SH-SY5Y (cell line): Measurements from ENCODE around the gene P2RX6.

Source experiments
- GATA2 ChIP-seq: IDR thresholded peaks from 2 replicates; pipeline ENCODE4 v1.6.1; 2011; ENCODE audit warnings: mild to moderate bottlenecking, low read depth, low read length
- GATA3 ChIP-seq: IDR thresholded peaks from 2 replicates; pipeline ENCODE4 v1.6.1; 2011; ENCODE audit warnings: low read depth, mild to moderate bottlenecking, low read length, moderate library complexity

P2RX6 gene

GRCh38 chr22:21012446-21013407, 2.2 kb upstream of the P2RX6 start:
- TF ChIP-seq GATA2 (no peak), GATA3 (no peak)

- TF ChIP-seq GATA3 (no peak), GATA2 (no peak)
Observed at GRCh38 chr22:21013657-21014201, 1.2 kb upstream of the P2RX6 start.

GRCh38 chr22:21014202-21014725, 701 bp upstream of the P2RX6 start:
- TF ChIP-seq GATA2 (no peak), GATA3 (no peak)

GRCh38 chr22:21015466-21016006, 571 bp downstream of the P2RX6 start:
- no peak for TF ChIP-seq GATA2
- TF ChIP-seq GATA3: no peak

- no peak for TF ChIP-seq GATA2
- TF ChIP-seq GATA3: no peak
Observed at GRCh38 chr22:21016644-21017420, 1.9 kb downstream of the P2RX6 start.

- TF ChIP-seq GATA2: no peak
- no peak for TF ChIP-seq GATA3
Observed at GRCh38 chr22:21018314-21018713, 3.3 kb downstream of the P2RX6 start.

GRCh38 chr22:21020802-21021429, 6.0 kb downstream of the P2RX6 start:
- no peak for TF ChIP-seq GATA2
- TF ChIP-seq GATA3: no peak

- TF ChIP-seq GATA3: no peak
- no peak for TF ChIP-seq GATA2
Observed at GRCh38 chr22:21022507-21022906, 7.5 kb downstream of the P2RX6 start.

- TF ChIP-seq GATA3 (no peak), GATA2 (no peak)
Observed at GRCh38 chr22:21022955-21023614, 8.1 kb downstream of the P2RX6 start.

GRCh38 chr22:21025266-21025665, 10.3 kb downstream of the P2RX6 start:
- TF ChIP-seq GATA2 (no peak), GATA3 (no peak)

- no peak for TF ChIP-seq GATA2
- TF ChIP-seq GATA3: no peak
Observed at GRCh38 chr22:21025763-21026755, 11.1 kb downstream of the P2RX6 start.

GRCh38 chr22:21026783-21027692, 12.1 kb downstream of the P2RX6 start:
- no peak for TF ChIP-seq GATA2
- TF ChIP-seq GATA3: no peak
